ENCODE results near the gene LBH.

GRCh38 chr2:30294133-30294532, 62.8 kb downstream of the LBH start:
- TF ChIP-seq, protein P1, sequence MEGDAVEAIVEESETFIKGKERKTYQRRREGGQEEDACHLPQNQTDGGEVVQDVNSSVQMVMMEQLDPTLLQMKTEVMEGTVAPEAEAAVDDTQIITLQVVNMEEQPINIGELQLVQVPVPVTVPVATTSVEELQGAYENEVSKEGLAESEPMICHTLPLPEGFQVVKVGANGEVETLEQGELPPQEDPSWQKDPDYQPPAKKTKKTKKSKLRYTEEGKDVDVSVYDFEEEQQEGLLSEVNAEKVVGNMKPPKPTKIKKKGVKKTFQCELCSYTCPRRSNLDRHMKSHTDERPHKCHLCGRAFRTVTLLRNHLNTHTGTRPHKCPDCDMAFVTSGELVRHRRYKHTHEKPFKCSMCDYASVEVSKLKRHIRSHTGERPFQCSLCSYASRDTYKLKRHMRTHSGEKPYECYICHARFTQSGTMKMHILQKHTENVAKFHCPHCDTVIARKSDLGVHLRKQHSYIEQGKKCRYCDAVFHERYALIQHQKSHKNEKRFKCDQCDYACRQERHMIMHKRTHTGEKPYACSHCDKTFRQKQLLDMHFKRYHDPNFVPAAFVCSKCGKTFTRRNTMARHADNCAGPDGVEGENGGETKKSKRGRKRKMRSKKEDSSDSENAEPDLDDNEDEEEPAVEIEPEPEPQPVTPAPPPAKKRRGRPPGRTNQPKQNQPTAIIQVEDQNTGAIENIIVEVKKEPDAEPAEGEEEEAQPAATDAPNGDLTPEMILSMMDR (IDR thresholded peaks at IDR 0.05 in 8 of 11, conservative IDR thresholded peaks at IDR 0.05 in 3 of 11) = no peak
- TF ChIP-seq POLR2AphosphoS5 (IDR thresholded peaks at IDR 0.05) (no peak), POLR2A (IDR thresholded peaks at IDR 0.05) (no peak)
